OCI-LY1 (cell line): ENCODE measurements around the gene CNOT6L.

Experiments
- EZH2 ChIP-seq: fragments of 200-600 bp; sonication (generic), shearing (Covaris generic); IDR thresholded peaks from 2 replicates; pipeline ENCODE4 v1.8.0; 2017; ENCODE audit warnings: borderline replicate concordance, mixed run types, mild to moderate bottlenecking, antibody characterized with exemption, low read length, moderate library complexity, mixed read lengths
- TF ChIP-seq, protein P1 (sequence below): fragments of 200-600 bp; sonication (generic), shearing (Covaris generic); IDR thresholded peaks from 2 replicates; pipeline ENCODE4 v1.5.1; 2017; ENCODE audit warnings: mild to moderate bottlenecking, antibody characterized with exemption, low read length, moderate library complexity, mixed read lengths

GRCh38 chr4:77785669-77786068, 33.5 kb downstream of the CNOT6L start:
- no peak for TF ChIP-seq EZH2
- TF ChIP-seq, protein P1, sequence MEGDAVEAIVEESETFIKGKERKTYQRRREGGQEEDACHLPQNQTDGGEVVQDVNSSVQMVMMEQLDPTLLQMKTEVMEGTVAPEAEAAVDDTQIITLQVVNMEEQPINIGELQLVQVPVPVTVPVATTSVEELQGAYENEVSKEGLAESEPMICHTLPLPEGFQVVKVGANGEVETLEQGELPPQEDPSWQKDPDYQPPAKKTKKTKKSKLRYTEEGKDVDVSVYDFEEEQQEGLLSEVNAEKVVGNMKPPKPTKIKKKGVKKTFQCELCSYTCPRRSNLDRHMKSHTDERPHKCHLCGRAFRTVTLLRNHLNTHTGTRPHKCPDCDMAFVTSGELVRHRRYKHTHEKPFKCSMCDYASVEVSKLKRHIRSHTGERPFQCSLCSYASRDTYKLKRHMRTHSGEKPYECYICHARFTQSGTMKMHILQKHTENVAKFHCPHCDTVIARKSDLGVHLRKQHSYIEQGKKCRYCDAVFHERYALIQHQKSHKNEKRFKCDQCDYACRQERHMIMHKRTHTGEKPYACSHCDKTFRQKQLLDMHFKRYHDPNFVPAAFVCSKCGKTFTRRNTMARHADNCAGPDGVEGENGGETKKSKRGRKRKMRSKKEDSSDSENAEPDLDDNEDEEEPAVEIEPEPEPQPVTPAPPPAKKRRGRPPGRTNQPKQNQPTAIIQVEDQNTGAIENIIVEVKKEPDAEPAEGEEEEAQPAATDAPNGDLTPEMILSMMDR, result no peak
